ENCODE results near the gene JUNB.

Gene JUNB

GRCh38 chr19:12791345-12792050 lies at the start of gene JUNB:
JUNB (plus strand) TSS chr19:12791486; CDS start chr19:12791772, 286 bp downstream.
- peak; percentile 90 for DNase-seq (ENCODE audit: low read depth)
- TF ChIP-seq CTCF (IDR thresholded peaks at IDR 0.05; ENCODE audit: low read depth, low read length, missing control alignments): no peak
- H3K4me3 ChIP-seq (ENCODE audit: low read depth, low read length): peak within 1 kb of the TSS; percentile 89

GRCh38 chr19:12745166-12745897 lies 46.0 kb upstream of the JUNB start:
- no peak for TF ChIP-seq CTCF (IDR thresholded peaks at IDR 0.05; ENCODE audit: low read depth, low read length, missing control alignments)
- no peak overlapping the region for H3K4me3 ChIP-seq (ENCODE audit: low read depth, low read length)
- DNase-seq (ENCODE audit: low read depth): no peak

GRCh38 chr19:12748489-12748888 lies 42.8 kb upstream of the JUNB start:
- DNase-seq (ENCODE audit: low read depth): no peak
- no peak for TF ChIP-seq CTCF (IDR thresholded peaks at IDR 0.05; ENCODE audit: low read depth, low read length, missing control alignments)
- H3K4me3 ChIP-seq (ENCODE audit: low read depth, low read length): no peak overlapping the region

GRCh38 chr19:12749938-12750521 lies 41.3 kb upstream of the JUNB start:
- no peak for DNase-seq (ENCODE audit: low read depth)

GRCh38 chr19:12750851-12751250 lies 40.4 kb upstream of the JUNB start:
- no peak for DNase-seq (ENCODE audit: low read depth)
- no peak for TF ChIP-seq CTCF (IDR thresholded peaks at IDR 0.05; ENCODE audit: low read depth, low read length, missing control alignments)
- H3K4me3 ChIP-seq (ENCODE audit: low read depth, low read length): no peak overlapping the region

More at GRCh38 chr19:12749938-12750521, 41.3 kb upstream of the JUNB start:
- H3K4me3 ChIP-seq (ENCODE audit: low read depth, low read length): no peak overlapping the region
- no peak for TF ChIP-seq CTCF (IDR thresholded peaks at IDR 0.05; ENCODE audit: low read depth, low read length, missing control alignments)

GRCh38 chr19:12751635-12752034 lies 39.7 kb upstream of the JUNB start, which contains the start of gene BEST2:
BEST2 (plus strand) TSS chr19:12751791; CDS start chr19:12752593, 802 bp downstream.
- no peak for TF ChIP-seq CTCF (IDR thresholded peaks at IDR 0.05; ENCODE audit: low read depth, low read length, missing control alignments)
- no peak for DNase-seq (ENCODE audit: low read depth)
- H3K4me3 ChIP-seq (ENCODE audit: low read depth, low read length): no peak within 1 kb of the TSS
